ENCODE data around the gene CD3G. TPM values are rescaled to one million over a fixed set of nuclear protein-coding genes. Genes with fewer than 3 reads are reported as not detected.

CD3G gene
- polyA plus RNA-seq, 1 experiment, result not detected

- H3K4me3 ChIP-seq (ENCODE audit: low read depth, low read length), result no peak overlapping the region
- peaks cover 10% of the 10 kb centered on the region for H3K27me3 ChIP-seq (ENCODE audit: control insufficient read depth, insufficient read depth, low read length)
- DNase-seq (ENCODE audit: low read depth), result no peak
- no peak for TF ChIP-seq CTCF (IDR thresholded peaks at IDR 0.05; ENCODE audit: insufficient read depth, low read depth, low read length)
- POLR2A ChIA-PET, result no interaction called here
- H3K36me3 ChIP-seq (ENCODE audit: control insufficient read depth, insufficient read depth, low read length), result no peaks in the 10 kb centered on the region
- CTCF ChIA-PET, result no interaction called here
These were observed 26.0 kb upstream of the CD3G start for GRCh38 chr11:118318124-118318523.

- ChIA-PET CTCF (no interaction called here), POLR2A (no interaction called here)
- no peak for DNase-seq (ENCODE audit: low read depth)
- Histone ChIP-seq H3K4me3 (ENCODE audit: low read depth, low read length) (no peak overlapping the region), H3K36me3 (ENCODE audit: control insufficient read depth, insufficient read depth, low read length) (no peaks in the 10 kb centered on the region), H3K27me3 (ENCODE audit: control insufficient read depth, insufficient read depth, low read length) (peaks cover 8% of the 10 kb centered on the region)
- TF ChIP-seq CTCF (IDR thresholded peaks at IDR 0.05; ENCODE audit: insufficient read depth, low read depth, low read length), result no peak
These were observed 25.4 kb upstream of the CD3G start for GRCh38 chr11:118318581-118319336.

- Histone ChIP-seq H3K36me3 (ENCODE audit: control insufficient read depth, insufficient read depth, low read length) (no peaks in the 10 kb centered on the region), H3K27me3 (ENCODE audit: control insufficient read depth, insufficient read depth, low read length) (peaks cover 7% of the 10 kb centered on the region), H3K4me3 (ENCODE audit: low read depth, low read length) (no peak overlapping the region)
- no peak for DNase-seq (ENCODE audit: low read depth)
- ChIA-PET CTCF (no interaction called here), POLR2A (no interaction called here)
- no peak for TF ChIP-seq CTCF (IDR thresholded peaks at IDR 0.05; ENCODE audit: insufficient read depth, low read depth, low read length)
These were observed 24.8 kb upstream of the CD3G start for GRCh38 chr11:118319337-118319707.

- H3K4me3 ChIP-seq (ENCODE audit: low read depth, low read length), result no peak overlapping the region
- no peaks in the 10 kb centered on the region for H3K36me3 ChIP-seq (ENCODE audit: control insufficient read depth, insufficient read depth, low read length)
- TF ChIP-seq CTCF (IDR thresholded peaks at IDR 0.05; ENCODE audit: insufficient read depth, low read depth, low read length), result no peak
- ChIA-PET CTCF (no interaction called here), POLR2A (no interaction called here)
- no peak for DNase-seq (ENCODE audit: low read depth)
- peaks cover 4% of the 10 kb centered on the region for H3K27me3 ChIP-seq (ENCODE audit: control insufficient read depth, insufficient read depth, low read length)
These were observed 23.6 kb upstream of the CD3G start for GRCh38 chr11:118320515-118320914.

- no peaks in the 10 kb centered on the region for H3K36me3 ChIP-seq (ENCODE audit: control insufficient read depth, insufficient read depth, low read length)
- DNase-seq (ENCODE audit: low read depth), result no peak
- ChIA-PET POLR2A (no interaction called here), CTCF (no interaction called here)
- H3K4me3 ChIP-seq (ENCODE audit: low read depth, low read length), result no peak overlapping the region
- H3K27me3 ChIP-seq (ENCODE audit: control insufficient read depth, insufficient read depth, low read length), result peaks cover 4% of the 10 kb centered on the region
- TF ChIP-seq CTCF (IDR thresholded peaks at IDR 0.05; ENCODE audit: insufficient read depth, low read depth, low read length), result no peak
These were observed 22.6 kb upstream of the CD3G start for GRCh38 chr11:118321386-118322082.

Measured in BJ (cell line).